ENCODE data around the gene ZNF438. TPM values are rescaled to one million over a fixed set of nuclear protein-coding genes. Genes with fewer than 3 reads are reported as not detected.

Gene ZNF438
- total RNA-seq, 1 experiment from 2014 or later: 0.83 TPM

- Histone ChIP-seq H3K27me3 (ENCODE audit: insufficient read depth, low read length) (no peaks in the 10 kb centered on the region; the same call in 1 of the 2 replicates), H2BK20ac (ENCODE audit: low read depth, low read length, poor library complexity, severe bottlenecking) (no peak overlapping the region), H2AK5ac (ENCODE audit: insufficient read length, low read length) (no peak overlapping the region), H3K4ac (ENCODE audit: low read depth, low read length) (no peak overlapping the region), H4K5ac (ENCODE audit: insufficient read length, low read depth, low read length) (no peak overlapping the region), H4K8ac (replicated peaks; ENCODE audit: insufficient read length, low read depth, low read length) (no peak overlapping the region), H2BK12ac (ENCODE audit: insufficient read length, low read depth, low read length) (no peak overlapping the region), H3T11ph (ENCODE audit: low read length) (no peak overlapping the region), H3K23ac (ENCODE audit: insufficient read length, low read depth, low read length) (no peak overlapping the region), H3K56ac (ENCODE audit: insufficient read length, low read depth, low read length) (no peak overlapping the region), H2BK120ac (ENCODE audit: low read depth, low read length, poor library complexity, severe bottlenecking) (no peak overlapping the region), H3K27ac (ENCODE audit: insufficient read length, low read depth, low read length) (no peak overlapping the region), H3K9me3 (ENCODE audit: control insufficient read depth, low read depth, low read length) (no peaks in the 10 kb centered on the region), H2BK15ac (ENCODE audit: low read depth, low read length) (no peak overlapping the region), H3K23me2 (ENCODE audit: insufficient read length, low read depth, low read length, poor library complexity, severe bottlenecking) (no peaks in the 10 kb centered on the region), H4K20me1 (ENCODE audit: control insufficient read depth, insufficient read depth, insufficient read length) (no peaks in the 10 kb centered on the region), H3K79me2 (ENCODE audit: insufficient read depth, low read length) (no peaks in the 10 kb centered on the region), H3K79me1 (ENCODE audit: insufficient read depth, low read depth, low read length, poor library complexity, severe bottlenecking) (no peaks in the 10 kb centered on the region), H3K9ac (ENCODE audit: extremely low read depth, insufficient read length, low read length) (no peak overlapping the region), H4K91ac (ENCODE audit: insufficient read length, low read depth, low read length) (no peak overlapping the region), H3K14ac (ENCODE audit: insufficient read depth, low read length) (no peak overlapping the region), H3K18ac (ENCODE audit: insufficient read length, low read depth, low read length) (no peak overlapping the region), H3K4me2 (ENCODE audit: insufficient read depth, insufficient read length, low read length) (no peak overlapping the region), H2BK5ac (ENCODE audit: insufficient read length, low read length) (no peak overlapping the region), H3K4me1 (ENCODE audit: insufficient read depth, low read length) (peaks cover 2% of the 10 kb centered on the region; the same call in 1 of the 2 replicates), H2AFZ (ENCODE audit: low read length) (no peak overlapping the region)
- no peak for TF ChIP-seq CTCF (conservative IDR thresholded peaks at IDR 0.05)
- Mint-ChIP-seq H3K27me3 (ENCODE audit: low read depth) (peaks cover 40% of the 10 kb centered on the region), H3K36me3 (ENCODE audit: insufficient read depth in 1 of 3, low read depth in 3 of 3) (no peaks in the 10 kb centered on the region), H3K4me1 (peaks cover 40 to 41% of the 10 kb centered on the region in 2 experiments), H3K9me3 (no peaks in the 10 kb centered on the region; a peak in 1 of 5 replicates), H3K4me3 (no peak overlapping the region), H3K27ac (no peak overlapping the region)
- DNase-seq: no peak
- WGBS (ENCODE audit: extremely low coverage, insufficient read length, low lambda C conversion rate): no CpG with 5 or more reads among the region's 14 CpGs
Observed at GRCh38 chr10:30830315-30831230, 201.1 kb downstream of the ZNF438 start.
